ENCODE measurements around the gene ELMO2. TPM values are rescaled to one million over a fixed set of nuclear protein-coding genes. Genes with fewer than 3 reads are reported as not detected.

The ELMO2 gene
- total RNA-seq, 1 experiment from 2014 or later: 41.7 TPM

Other genes with a start within 250 kb of the ELMO2 start
- not detected in 2 replicates for gene CDH22, start 98.1 kb downstream of the ELMO2 start, total RNA-seq (2014; rRNA removed; shearing (Covaris generic); ENCODE audit: low replicate concordance)
- gene ZNF334, start 106.9 kb upstream of the ELMO2 start, total RNA-seq (2014; rRNA removed; shearing (Covaris generic); ENCODE audit: low replicate concordance): 0.30 TPM in 1 of 2 replicates, not detected in the other
- not detected in 2 replicates for gene OCSTAMP, start 144.0 kb upstream of the ELMO2 start, total RNA-seq (2014; rRNA removed; shearing (Covaris generic); ENCODE audit: low replicate concordance)
- not detected in 2 replicates for gene SLC13A3, start 244.8 kb upstream of the ELMO2 start, total RNA-seq (2014; rRNA removed; shearing (Covaris generic); ENCODE audit: low replicate concordance)

All from MG63 (cell line).